GM18517 (cell line): Measurements from ENCODE around the gene CYP4F3.
"Not testable (repeated sequence)": the region's sequence is repeated elsewhere in the genome, so short reads cannot be mapped to it uniquely, and the experiment has no call there.

ENCODE experiments used
- ATAC-seq: cut with Tn5 transposase; IDR thresholded peaks from one replicate; pipeline ENCODE4 v1.9.1; 2021; ENCODE audit warnings: mild to moderate bottlenecking, moderate library complexity; ENCODE audit not compliant: unreplicated experiment

The CYP4F3 gene

GRCh38 chr19:15666186-15666585 lies 25.5 kb downstream of the CYP4F3 start:
- no peak for ATAC-seq

GRCh38 chr19:15666883-15667282 lies 26.2 kb downstream of the CYP4F3 start:
- ATAC-seq, result no peak

DNA sequence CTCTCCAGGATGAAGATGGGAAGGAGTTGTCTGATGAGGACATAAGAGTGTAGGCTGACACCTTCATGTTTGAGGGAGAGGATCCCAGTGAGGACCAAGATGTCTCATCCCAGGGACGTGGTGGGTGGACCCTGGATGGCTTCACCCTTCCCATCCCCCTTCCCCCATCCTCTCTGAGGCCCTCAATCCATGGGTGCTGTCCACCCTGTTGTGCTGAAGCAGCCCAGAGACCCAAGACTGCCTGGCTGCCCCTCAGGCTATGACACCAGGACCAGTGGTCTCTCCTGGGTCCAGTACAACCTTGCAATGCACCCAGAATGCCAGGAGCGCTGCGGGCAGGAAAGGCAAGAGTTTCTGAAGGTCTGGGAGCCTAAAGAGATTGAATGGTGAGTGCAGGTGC lies 28.7 kb downstream of the CYP4F3 start:
- no peak for ATAC-seq

- no peak for ATAC-seq
Observed at GRCh38 chr19:15669891-15670290, 29.2 kb downstream of the CYP4F3 start.

DNA sequence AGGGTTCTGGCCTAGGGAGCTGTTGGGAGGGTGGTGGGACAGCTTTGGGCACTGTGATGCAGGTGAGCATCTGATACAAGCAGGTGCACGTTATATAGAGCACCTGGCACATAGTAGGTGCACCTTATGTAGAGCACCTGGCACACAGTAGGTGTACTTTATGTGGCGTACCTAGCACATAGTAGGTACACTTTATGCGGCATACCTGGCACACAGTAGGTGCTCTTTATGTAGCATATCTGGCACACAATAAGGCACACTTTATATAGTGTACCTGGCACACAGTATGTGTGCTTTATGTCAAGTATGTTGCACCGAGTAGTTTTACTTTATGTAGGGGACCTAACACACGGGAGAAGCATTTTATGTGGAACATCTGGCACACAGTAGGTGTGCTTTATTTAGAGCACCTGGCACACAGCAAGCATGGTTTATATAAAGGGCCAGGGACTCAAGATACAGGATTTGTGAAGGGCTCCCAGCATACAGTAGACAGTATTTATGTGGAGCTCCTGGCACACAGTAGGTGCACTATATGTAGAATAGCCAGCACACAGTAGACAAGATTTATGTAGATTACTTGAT lies 30.6 kb downstream of the CYP4F3 start:
- ATAC-seq, result no peak

DNA sequence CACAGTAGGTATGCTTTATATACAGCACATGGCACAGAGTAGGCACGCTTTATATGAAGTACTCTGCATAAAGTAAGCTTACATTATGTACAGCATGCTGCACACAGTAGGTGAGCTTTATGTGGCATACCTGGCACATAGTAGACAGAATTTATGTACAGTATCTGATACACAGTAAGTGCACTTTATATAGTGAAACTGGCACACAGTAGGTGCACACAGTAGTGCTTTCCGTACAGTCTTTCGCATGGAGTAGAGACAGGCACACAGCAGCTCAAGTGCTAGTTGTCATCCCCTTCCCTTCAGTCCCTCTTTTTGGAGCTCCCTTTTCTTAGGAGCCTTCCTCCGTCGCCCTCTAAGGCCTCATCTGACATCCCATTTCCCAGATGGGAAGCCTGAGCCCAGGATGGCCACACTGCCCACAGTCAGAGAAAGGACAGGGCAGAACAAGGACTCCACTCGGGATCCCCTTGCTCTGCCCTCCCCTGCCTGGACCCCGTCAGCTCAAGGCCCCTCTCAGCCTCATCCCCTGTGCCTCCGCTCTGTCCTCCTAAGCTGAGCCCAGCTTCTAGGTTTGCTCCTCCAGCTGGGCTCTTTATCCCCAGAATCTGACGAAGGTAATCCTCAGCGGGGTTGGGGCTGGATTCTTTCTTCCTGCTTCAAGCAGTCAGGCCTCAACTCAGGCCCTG lies 31.3 kb downstream of the CYP4F3 start:
- ATAC-seq, result no peak

DNA sequence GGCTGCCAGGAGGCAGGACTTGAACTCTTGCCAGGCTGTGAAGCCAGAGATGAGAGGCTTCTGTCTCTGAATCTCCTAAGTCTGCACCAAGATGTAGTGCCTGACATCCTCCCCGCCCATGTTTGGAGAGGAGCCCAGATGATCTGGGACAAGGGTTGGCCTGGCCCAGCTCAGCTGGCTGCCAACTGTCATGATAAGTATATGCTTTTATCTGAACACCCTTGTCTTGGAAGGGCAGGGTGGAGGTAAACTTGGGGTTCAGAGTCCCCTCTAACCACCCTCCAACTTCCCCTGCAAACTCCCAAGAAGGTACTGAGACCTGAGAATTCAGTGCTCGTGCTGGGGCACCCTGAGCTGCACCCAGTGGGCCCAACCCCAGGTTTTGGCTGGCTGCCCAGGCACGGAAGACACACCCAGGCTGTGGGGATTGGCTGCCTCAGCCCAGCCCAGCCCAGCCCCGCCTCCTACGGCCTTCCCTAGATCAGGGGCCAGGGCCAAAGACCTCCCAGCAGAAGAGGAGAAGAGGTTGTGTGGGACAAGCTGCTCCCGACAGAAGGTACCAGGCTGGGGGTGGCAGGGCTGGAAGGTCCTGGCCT lies 32.0 kb downstream of the CYP4F3 start, which contains the start of gene CYP4F12:
CYP4F12 (plus strand) TSS at position 508 of the 596 bp plus-strand sequence. CDS start 443 bp downstream, outside the sequence.
- no peak for ATAC-seq

DNA sequence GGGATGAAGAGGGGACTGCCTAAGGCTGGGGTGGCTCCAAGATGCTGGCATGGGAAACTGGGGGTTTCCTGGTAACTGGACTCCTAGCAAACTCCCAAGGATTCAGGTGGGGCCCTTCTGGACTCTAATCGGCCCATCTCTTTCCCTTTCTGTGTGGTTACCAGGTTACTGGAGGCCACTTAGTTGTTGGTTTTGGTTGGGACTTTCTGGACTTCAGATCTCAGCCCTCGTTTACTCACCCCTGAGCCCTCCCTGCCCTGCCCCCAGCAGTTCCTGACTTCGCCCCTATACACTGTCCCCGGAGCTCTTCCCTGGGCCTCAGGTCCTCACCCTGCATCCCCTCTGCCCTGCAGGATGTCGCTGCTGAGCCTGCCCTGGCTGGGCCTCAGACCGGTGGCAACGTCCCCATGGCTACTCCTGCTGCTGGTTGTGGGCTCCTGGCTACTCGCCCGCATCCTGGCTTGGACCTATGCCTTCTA lies 32.5 kb downstream of the CYP4F3 start:
- ATAC-seq, result no peak

DNA sequence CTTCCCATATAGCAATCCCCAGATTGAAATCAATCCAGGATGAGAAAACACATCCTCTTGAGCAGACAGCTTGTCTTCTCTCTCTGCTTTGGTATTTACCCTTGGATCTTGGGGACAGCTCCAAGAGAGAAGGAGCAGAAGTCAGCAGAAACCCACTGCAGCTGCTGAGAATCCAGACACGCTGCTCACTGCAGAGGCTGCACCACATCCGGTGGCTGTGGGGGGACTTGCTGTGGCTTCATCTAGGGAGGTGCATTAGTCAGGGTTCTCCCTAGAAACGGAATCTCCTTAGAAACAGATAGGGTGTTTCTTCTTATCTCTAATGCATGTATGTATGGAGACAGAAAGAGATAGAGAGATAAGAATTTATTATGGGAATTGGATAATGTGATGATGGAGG lies 34.9 kb downstream of the CYP4F3 start:
- ATAC-seq, result no peak

GRCh38 chr19:15679089-15679488 lies 38.4 kb downstream of the CYP4F3 start:
- ATAC-seq, result no peak

- ATAC-seq, result not testable (repeated sequence)
Observed at GRCh38 chr19:15679865-15680264, 39.2 kb downstream of the CYP4F3 start.

GRCh38 chr19:15680478-15681322 lies 40.0 kb downstream of the CYP4F3 start:
- no peak for ATAC-seq

- no peak for ATAC-seq
Observed at GRCh38 chr19:15683411-15683810, 42.7 kb downstream of the CYP4F3 start.

GRCh38 chr19:15684828-15685227 lies 44.1 kb downstream of the CYP4F3 start:
- ATAC-seq, result no peak

DNA sequence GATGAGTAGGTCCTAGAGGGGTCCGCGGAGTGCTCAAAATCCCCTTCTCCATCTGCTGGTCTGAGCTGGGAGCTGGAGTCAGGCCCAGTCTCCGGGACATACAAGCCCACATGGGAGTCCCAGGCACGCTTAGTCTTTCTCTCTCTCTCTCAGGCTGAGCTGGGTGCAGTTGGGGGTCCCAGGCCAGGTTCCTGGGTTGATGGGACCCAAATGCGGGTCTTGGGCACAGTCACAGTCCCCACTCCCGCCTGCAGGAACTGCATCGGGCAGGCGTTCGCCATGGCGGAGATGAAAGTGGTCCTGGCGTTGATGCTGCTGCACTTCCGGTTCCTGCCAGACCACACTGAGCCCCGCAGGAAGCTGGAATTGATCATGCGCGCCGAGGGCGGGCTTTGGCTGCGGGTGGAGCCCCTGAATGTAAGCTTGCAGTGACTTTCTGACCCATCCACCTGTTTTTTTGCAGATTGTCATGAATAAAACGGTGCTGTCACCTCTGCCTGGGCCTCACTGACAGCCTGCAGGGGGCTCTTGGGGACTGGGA lies 56.0 kb downstream of the CYP4F3 start:
- no peak for ATAC-seq

GRCh38 chr19:15701757-15702533 lies 61.2 kb downstream of the CYP4F3 start:
- ATAC-seq, result no peak

DNA sequence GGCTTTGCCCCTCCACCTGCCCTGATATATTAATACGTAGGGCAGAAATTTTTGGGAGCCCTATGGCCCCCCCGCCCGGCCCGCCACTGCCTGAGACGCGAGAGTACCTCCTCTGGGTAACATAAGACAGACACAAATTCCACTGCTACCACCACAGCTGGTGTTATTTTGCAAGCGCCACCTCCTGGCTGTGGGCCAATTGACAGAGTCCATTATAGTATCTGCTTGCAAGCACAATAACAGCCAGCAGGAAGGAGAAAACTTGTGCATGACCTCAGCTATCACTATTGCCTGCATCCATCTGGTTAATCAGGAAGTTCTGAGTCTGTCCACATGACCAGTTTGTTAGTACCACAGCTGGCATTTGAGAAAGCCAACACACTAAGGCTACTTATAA lies 61.8 kb downstream of the CYP4F3 start:
- ATAC-seq, result no peak
